Sigmoid colon (tissue), 4 donors: ENCODE results near the gene LRRC38.

Experiments
- CTCF ChIP-seq, 4 experiments: fragments of 450-650 bp in 3 of 4; fragments of 200-600 bp in 1 of 4; IDR thresholded peaks; one replicate each; pipeline ENCODE4 v1.5.1; 2016 to 2019; ENCODE audit warnings: antibody characterized with exemption in 4 of 4, mild to moderate bottlenecking in 3 of 4, moderate library complexity in 2 of 4
- EP300 ChIP-seq, 4 donors: sonication (generic); formaldehyde crosslinking; IDR thresholded peaks; one replicate each; pipeline ENCODE4 v1.6.1; 2017; ENCODE audit warnings: antibody characterized with exemption in 4 of 4
- POLR2A ChIP-seq, 2 donors: fragments of 450-650 bp; IDR thresholded peaks; one replicate each; pipeline ENCODE4 v1.6.1; 2016; ENCODE audit warnings: antibody characterized with exemption in 2 of 2, mild to moderate bottlenecking in 2 of 2, moderate library complexity in 2 of 2
- POLR2AphosphoS5 ChIP-seq, 4 donors: sonication (generic); formaldehyde crosslinking; IDR thresholded peaks; one replicate each; pipeline ENCODE4 v1.6.1; 2017; ENCODE audit warnings: antibody characterized with exemption in 4 of 4

DNA sequence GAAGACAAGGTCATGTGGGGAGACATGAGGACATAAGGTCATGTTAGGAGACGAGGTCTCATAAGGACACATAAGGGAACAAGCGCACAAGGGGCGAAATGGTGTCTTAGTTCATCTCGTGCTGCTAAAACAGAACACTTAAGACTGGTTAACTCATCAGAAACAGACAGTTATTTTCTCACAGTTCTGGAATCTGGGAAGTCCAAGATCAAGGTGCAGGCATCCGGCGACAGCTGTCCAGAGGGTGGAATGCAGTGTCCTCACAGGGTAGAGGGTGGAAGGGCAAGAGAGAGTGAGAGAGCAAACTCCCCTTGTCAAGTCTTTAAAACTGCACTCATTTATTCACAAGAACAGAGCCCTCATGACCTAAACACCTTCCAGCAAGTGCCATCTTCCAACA is 35.2 kb upstream of the LRRC38 start:
- no peak for TF ChIP-seq CTCF (IDR thresholded peaks at IDR 0.05)
- TF ChIP-seq EP300 (IDR thresholded peaks at IDR 0.05), result no peak
- no peak for TF ChIP-seq POLR2AphosphoS5 (IDR thresholded peaks at IDR 0.05)
- no peak for TF ChIP-seq POLR2A (IDR thresholded peaks at IDR 0.05)
